ENCODE measurements around the gene RNF31.

Gene RNF31

GRCh38 chr14:24160850-24161804, 13.8 kb downstream of the RNF31 start, which contains the start of gene IRF9:
Gene IRF9 (plus strand): TSS chr14:24161265. CDS start chr14:24162145, 880 bp downstream.
- DNase-seq, result peak; percentile 94

DNA sequence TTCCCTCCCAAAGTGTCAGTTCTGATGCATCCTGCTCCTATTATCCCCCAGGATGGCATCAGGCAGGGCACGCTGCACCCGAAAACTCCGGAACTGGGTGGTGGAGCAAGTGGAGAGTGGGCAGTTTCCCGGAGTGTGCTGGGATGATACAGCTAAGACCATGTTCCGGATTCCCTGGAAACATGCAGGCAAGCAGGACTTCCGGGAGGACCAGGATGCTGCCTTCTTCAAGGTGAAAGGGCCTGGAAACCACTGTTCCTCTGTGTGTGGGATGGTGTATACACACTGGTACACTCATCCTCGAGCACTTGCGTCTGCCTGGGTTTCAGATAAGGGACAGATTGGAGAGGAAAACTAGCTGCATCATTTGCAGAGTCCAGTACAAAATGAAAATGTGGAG, 14.8 kb downstream of the RNF31 start:
- no peak for DNase-seq

DNA sequence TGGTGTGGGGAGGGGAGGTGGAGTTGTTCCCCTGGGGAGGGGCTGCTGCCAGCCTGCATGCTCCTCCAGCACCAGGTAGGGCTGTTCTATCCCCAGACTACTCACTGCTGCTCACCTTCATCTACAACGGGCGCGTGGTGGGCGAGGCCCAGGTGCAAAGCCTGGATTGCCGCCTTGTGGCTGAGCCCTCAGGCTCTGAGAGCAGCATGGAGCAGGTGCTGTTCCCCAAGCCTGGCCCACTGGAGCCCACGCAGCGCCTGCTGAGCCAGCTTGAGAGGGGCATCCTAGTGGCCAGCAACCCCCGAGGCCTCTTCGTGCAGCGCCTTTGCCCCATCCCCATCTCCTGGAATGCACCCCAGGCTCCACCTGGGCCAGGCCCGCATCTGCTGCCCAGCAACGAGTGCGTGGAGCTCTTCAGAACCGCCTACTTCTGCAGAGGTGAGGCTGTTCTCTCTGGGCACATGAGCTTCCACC, 17.3 kb downstream of the RNF31 start:
- no peak for DNase-seq

DNA sequence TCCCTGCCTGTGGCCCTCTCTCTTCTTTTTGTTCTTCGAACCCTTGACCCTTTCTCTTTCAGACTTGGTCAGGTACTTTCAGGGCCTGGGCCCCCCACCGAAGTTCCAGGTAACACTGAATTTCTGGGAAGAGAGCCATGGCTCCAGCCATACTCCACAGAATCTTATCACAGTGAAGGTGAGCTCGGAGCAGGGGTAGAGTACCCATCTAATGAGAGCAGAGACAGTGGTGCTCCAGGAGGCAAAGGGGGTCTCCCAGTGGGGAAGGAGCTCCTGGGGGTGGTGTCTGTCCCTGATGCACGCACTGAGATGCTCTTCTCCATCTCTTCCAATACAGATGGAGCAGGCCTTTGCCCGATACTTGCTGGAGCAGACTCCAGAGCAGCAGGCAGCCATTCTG, 18.5 kb downstream of the RNF31 start:
- no peak for DNase-seq

DNA sequence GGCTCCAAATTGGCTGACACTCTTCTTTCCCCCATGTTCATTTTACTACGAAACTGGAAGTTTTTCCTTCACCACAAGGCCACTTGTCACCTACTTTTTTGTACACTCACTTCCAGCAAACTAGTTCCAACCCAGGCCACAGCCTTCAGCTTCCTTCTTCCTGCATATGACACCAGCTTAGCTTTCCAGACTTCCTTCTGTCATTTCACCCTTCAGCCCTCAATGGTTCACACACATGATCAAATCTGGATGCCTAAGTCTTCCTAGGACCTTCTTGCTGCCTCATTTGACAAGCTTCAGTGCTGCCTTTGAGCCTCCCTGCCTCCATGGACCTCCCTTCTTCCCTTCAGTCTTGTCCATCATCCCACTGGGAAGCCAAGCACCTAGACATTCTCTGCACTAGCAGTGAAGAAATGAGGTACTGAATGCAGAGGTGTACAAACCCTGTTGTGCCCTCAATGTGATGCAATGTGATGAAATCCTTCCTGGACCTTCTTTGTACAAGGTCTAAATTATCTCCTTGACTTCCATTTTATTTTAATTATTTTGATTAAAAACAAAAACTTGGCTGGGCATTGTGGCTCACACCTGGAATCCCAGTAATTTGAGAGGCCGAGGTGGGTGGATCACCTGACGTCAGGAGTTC, 20.3 kb downstream of the RNF31 start:
- DNase-seq, result no peak

GRCh38 chr14:24171422-24172260, 24.3 kb downstream of the RNF31 start, which contains the start of gene REC8:
Gene REC8 (plus strand): TSS chr14:24172080. CDS start chr14:24172553, 473 bp downstream.
- peak; percentile 87 for DNase-seq

DNA sequence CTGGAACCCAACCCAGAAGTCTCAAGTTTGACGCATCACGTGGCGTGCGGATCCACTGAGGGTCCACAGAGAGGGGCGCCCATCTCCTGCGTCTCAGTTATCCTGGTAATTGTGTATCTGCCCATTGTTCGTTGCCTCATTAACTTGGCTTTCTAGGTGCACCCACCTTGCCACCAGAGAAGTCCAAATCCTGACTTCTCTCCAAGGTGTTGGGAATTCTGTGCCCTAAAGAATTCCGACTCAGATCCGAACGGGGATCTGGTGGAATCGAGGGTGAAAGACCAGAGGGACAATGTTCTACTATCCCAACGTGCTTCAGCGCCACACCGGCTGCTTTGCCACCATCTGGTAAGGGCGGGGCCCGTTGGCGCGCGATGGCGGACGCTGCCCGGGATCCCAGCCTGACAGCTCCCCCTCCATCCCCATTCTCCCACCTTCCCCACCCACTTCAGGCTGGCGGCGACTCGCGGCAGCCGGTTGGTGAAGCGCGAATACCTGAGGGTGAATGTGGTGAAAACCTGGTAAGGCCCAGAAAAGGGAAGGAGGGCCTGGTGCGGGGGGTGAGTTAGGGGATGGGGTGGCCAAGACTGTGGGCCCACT, 25.1 kb downstream of the RNF31 start:
- no peak for DNase-seq

- no peak for DNase-seq
These were observed 25.6 kb downstream of the RNF31 start for GRCh38 chr14:24172871-24173281.

GRCh38 chr14:24176599-24176998, 29.3 kb downstream of the RNF31 start:
- no peak for DNase-seq

DNA sequence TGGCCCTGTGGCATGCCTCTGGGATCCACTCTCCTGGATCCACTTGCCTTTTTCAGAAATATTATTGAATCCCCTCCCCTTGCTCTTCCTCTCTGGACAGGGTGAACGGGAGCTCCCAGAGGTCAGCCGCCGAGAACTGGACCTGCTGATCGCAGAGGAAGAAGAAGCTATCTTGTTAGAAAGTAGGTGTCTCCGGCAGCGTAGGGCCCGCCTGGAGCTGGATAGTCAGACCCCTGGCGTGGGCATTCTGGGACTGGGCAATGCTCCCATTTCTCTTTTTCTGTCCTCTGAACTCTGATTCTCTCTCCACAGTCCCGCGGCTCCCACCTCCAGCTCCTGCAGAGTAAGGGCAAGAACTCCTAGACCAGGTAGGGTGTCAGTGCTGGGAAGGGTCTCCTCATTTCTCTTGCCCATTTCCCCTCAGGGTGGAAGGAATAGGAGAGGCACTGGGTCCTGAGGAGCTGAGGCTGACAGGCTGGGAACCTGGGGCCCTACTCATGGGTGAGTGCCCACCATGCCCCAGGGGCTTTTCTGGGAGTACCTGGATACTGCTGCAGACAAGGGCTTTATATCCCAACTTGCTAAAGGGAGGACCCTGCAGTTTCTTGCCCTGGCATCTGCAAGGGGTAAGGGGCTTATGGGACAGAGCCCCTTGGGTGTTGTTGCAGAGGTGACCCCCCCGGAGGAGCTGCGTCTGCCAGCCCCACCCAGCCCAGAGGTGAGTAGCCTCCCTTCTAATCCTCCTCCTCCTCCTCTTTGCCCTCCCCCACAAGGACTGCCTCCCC, 29.9 kb downstream of the RNF31 start:
- DNase-seq, result no peak

DNA sequence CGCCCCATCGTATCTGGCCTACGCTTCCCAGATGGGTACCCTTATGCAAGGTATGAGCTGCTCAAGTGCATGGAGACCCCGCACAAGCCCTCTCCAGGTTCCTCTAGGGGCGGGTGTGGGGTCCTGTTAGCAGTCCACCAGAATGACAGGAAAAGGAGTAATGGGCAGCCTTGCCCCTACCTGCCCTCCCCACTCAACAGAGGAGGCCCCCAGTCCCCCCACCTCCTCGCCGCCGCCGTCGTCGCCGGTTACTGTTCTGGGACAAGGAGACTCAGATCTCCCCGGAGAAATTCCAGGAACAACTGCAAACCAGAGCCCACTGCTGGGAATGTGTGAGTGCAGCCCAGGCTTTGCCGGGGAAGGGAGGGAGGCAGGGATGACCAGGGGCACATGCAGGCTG, 30.6 kb downstream of the RNF31 start:
- no peak for DNase-seq

DNA sequence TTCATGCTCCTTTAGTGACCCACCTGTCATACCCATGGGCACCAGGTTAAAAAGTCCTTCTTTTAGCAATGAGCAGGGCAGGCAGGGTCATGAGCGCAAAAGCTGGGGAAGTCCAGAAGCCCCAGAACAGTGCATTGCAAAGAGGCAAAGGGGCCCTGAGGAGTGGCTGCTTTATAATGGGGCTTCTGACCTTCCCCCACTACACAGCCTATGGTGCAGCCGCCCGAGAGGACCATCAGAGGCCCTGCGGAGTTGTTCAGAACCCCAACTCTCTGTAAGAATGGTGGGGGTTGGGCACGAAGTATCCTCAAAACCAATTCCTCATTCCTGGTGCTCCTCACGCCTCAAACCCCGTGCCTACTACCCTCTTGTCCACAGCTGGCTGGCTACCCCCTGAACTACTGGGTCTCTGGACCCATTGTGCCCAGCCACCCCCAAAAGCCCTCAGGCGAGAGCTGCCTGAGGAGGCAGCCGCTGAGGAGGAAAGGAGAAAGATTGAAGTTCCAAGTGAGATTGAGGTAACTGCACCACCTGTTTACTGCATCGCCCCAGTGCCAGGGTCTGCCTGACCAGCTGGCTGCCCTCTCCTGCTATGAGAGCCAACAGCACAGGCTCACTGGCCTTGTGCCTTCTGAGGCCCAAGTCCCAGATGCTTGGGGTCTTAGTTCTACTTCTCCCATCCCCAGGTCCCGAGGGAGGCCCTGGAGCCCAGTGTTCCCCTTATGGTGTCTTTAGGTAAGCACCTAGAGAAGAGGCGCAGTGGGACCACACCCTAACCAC, 31.3 kb downstream of the RNF31 start:
- no peak for DNase-seq

DNA sequence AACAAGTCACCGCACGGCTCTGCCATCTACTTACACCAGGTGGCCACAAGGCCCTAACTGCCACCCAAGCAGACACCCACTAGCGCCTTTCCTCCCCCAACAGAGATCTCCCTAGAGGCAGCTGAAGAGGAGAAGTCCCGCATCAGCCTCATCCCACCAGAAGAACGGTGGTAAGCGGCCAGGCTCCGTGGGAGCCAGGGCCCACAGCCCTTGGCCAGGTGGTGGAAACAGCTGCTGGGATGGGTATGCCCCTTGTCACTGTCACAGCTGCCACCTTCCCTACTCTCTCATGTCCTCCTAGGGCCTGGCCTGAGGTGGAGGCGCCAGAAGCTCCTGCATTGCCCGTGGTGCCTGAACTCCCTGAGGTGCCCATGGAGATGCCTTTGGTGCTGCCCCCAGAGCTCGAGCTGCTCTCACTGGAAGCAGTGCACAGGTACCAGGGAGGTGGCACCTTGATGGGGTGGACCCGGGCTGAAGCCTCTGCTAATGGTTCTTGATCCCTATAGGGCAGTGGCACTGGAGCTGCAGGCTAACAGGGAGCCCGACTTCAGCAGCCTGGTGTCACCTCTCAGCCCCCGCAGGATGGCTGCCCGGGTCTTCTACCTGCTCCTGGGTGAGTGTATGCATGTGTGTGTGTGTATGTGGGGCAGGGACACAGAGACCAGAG, 32.1 kb downstream of the RNF31 start:
- DNase-seq, result no peak

DNA sequence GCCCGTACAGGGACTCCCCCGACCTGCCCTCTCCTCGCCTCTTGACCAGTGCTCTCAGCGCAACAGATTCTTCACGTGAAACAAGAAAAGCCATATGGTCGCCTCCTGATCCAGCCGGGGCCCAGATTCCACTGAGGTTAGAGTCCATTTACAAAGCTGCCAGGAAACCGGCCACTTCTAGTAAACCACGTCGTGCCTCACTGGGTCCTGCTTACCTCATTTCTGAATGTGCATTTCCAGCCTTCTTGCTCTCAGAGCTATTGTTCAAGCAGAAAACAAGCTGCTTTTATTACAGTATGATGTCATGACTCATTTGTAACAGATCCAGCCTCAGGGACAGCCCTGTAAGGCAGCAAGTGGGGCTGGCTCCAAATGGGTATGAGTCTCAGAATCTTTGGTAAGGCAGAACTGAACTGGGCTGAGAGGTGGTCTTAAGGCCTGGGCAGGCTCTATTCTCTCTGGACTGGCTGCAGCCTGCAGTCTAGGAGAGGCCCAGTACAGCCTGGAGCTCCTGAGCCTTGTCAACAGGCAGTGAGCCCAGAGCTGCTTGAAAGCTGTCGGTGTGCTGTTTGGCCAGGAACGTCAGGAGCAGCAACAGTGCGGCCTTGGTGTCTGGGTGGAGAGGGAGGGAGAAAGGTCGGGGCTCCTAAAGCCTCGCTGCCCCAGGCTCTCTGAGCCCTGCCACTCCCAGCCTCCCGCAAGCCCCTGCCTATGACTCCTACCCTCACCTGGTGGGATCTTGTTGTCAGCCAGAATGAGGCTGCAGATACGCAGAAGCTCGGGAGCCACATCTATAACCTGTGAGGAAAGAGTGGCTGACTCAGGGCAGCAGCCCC, 32.9 kb downstream of the RNF31 start:
- DNase-seq, result peak; percentile 40

DNA sequence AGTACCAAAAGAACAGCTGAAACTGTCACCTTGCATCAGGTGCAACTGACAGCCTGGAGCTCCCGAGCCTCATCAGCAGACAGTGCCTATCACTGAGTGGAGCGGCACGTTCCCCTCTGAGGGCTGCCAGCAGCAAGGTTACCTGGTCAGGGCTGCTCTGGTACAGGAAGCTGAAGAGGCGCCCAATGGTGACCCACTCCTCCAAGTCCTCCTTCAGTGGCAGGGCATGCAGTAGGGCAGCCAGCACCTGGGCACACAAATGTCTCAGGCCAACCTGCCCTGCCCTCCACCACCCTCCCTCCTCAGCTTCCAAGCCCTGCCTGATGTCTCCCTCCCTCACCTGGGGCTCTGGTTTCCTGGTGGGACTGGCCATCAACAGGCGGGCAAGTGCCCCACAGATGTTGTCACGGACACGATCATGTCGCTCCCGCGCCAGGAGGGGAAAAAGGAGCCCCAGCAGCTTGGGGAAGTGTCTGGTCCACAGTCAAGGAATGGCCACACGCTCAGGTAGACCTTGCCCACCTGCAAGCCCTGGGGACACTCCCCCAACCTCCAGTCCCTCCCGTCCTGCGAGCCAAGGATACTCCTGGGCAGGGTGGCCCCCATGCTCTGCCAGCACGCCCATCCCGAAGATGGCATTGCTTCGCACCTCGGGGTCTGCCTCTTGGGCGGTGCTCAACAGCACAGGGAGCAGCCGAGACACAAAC, 34.2 kb downstream of the RNF31 start:
- no peak for DNase-seq

- no peak for DNase-seq
These were observed 35.0 kb downstream of the RNF31 start for GRCh38 chr14:24182110-24182882.

DNA sequence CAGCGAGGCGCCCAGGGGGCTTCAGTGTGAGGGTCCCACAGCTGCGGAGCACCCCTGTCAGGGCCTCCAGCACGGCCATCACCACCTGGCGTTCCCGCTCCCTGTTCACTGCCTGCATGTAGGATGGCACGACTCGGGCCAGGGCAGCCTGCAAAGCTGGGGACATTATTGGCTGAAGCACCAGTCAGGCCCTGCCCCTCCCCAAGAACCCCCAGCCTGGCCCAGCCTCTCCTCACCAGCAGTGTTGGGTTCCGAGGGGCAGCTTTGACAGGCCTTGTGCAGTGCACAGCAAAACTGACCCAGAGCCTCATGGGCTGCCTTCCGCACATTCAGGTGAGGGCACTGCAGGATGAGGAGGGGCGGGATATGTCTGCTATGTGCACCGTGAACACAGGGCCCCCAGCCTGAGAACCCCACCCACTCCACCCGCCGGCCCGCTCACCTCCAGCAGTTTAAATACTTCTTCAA, 35.8 kb downstream of the RNF31 start:
- no peak for DNase-seq
